Astrocyte (in vitro differentiated cells and primary cell): Measurements from ENCODE around the gene EPHA7.

ENCODE experiments used
- EZH2 ChIP-seq: IDR thresholded peaks from 2 replicates; pipeline ENCODE4 v1.6.1; 2012; ENCODE audit warnings: mild to moderate bottlenecking, low read length, inconsistent platforms; ENCODE audit not compliant: insufficient read depth
- TF ChIP-seq, protein P1 (sequence below): IDR thresholded peaks from 2 replicates; pipeline ENCODE4 v1.5.1; 2011; ENCODE audit warnings: low read depth, mild to moderate bottlenecking, inconsistent platforms, low read length, moderate library complexity; ENCODE audit not compliant: insufficient read depth

DNA sequence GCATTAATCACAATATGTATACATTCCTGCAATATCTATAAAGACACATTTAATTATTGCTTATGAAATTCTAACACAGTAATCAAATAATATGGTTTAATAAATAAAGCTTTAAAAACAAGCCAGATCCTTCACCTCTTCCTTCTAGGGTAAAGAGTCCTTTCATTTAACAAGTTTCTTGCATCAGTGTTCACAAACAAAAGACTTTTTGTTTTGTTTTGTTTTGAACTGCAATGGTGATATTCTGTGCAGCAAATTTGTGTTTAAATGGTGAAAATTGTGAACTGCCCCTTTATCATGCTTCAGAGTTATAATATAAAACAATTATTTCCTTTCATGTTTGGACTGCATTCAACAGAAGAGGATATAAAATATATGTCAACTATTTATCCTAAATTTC, 177.3 kb downstream of the EPHA7 start:
- no peak for TF ChIP-seq EZH2
- TF ChIP-seq, protein P1, sequence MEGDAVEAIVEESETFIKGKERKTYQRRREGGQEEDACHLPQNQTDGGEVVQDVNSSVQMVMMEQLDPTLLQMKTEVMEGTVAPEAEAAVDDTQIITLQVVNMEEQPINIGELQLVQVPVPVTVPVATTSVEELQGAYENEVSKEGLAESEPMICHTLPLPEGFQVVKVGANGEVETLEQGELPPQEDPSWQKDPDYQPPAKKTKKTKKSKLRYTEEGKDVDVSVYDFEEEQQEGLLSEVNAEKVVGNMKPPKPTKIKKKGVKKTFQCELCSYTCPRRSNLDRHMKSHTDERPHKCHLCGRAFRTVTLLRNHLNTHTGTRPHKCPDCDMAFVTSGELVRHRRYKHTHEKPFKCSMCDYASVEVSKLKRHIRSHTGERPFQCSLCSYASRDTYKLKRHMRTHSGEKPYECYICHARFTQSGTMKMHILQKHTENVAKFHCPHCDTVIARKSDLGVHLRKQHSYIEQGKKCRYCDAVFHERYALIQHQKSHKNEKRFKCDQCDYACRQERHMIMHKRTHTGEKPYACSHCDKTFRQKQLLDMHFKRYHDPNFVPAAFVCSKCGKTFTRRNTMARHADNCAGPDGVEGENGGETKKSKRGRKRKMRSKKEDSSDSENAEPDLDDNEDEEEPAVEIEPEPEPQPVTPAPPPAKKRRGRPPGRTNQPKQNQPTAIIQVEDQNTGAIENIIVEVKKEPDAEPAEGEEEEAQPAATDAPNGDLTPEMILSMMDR = no peak
